Suprapubic skin (tissue), 4 donors: ENCODE results near the gene CAAP1. TPM values are rescaled to one million over a fixed set of nuclear protein-coding genes. Genes with fewer than 3 reads are reported as not detected.

Experiments
- DNase-seq, 2 donors: peaks; one replicate each; pipeline ENCODE4 v3.0.0-alpha.2; 2019; ENCODE audit warnings: low spot score in 2 of 2
- H3K27ac ChIP-seq: fragments of 200-600 bp; sonication (generic); one replicate; pipeline ENCODE4 v1.5.1; 2019
- H3K27me3 ChIP-seq: fragments of 200-600 bp; sonication (generic); one replicate; pipeline ENCODE4 v1.5.1; 2019
- H3K36me3 ChIP-seq: fragments of 200-600 bp; sonication (generic); one replicate; pipeline ENCODE4 v1.5.1; 2019
- H3K4me1 ChIP-seq: fragments of 200-600 bp; sonication (generic); one replicate; pipeline ENCODE4 v1.5.1; 2019
- H3K4me3 ChIP-seq: fragments of 200-600 bp; sonication (generic); one replicate; pipeline ENCODE4 v1.5.1; 2019; ENCODE audit warnings: mild to moderate bottlenecking
- H3K9me3 ChIP-seq: fragments of 200-600 bp; sonication (generic); one replicate; pipeline ENCODE4 v1.5.1; 2019
- EP300 ChIP-seq: sonication (generic); formaldehyde crosslinking; IDR thresholded peaks from one replicate; pipeline ENCODE4 v1.6.1; 2017; ENCODE audit warnings: antibody characterized with exemption
- POLR2A ChIP-seq, 2 donors: fragments of 450-650 bp; IDR thresholded peaks; one replicate each; pipeline ENCODE4 v1.6.1; 2017; ENCODE audit warnings: antibody characterized with exemption in 2 of 2, mild to moderate bottlenecking in 2 of 2, moderate library complexity in 2 of 2
- POLR2AphosphoS5 ChIP-seq, 3 donors: sonication (generic); formaldehyde crosslinking; IDR thresholded peaks; one replicate each; pipeline ENCODE4 v1.6.1; 2017; ENCODE audit warnings: antibody characterized with exemption in 3 of 3
- WGBS: methylation state at CpG from one replicate; pipeline ENCODE4 v1.1.5; 2018; 5-methylcytosine and 5-hydroxymethylcytosine counted together
- total RNA-seq, 4 donors: library from RNA; depleted of rRNA; stranded (reverse); fragments of >200 nt; gene quantifications; one replicate each; pipeline ENCODE4 v1.1.0, GENCODE V29; 2016
- TF ChIP-seq, protein P1 (sequence below), 2 donors: fragments of 200-600 bp in 1 of 2; fragments of 450-650 bp in 1 of 2; sonication (generic) in 1 of 2; IDR thresholded peaks; one replicate each; pipeline ENCODE4 v1.5.1; 2016 to 2019; ENCODE audit warnings: antibody characterized with exemption in 2 of 2, mild to moderate bottlenecking in 1 of 2, moderate library complexity in 1 of 2

CAAP1 gene
- total RNA-seq, 4 donors from 2014 or later, result 17.8 to 22.2 (median 20.9) TPM

DNA sequence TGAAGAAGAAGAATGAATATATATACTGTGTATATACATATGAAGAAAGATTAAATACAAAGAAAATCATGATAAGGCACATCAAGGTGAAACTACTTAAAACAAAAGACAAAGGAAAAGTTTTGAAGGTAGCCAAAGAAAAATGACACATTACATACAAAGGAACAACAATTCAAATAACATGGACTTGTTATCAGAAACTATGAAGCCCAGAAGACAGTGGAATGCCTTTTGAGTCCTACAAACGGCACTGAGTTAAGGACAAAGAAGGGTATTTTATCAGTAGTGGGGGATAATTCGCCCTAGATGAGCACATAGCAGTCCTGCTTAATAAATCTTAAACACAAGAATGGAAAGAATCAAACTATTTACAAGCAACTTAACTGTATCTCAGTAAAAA, 77.8 kb downstream of the CAAP1 start:
- no peaks in the 10 kb centered on the region for H3K4me1 ChIP-seq
- TF ChIP-seq POLR2AphosphoS5 (IDR thresholded peaks at IDR 0.05), result no peak
- TF ChIP-seq, protein P1, sequence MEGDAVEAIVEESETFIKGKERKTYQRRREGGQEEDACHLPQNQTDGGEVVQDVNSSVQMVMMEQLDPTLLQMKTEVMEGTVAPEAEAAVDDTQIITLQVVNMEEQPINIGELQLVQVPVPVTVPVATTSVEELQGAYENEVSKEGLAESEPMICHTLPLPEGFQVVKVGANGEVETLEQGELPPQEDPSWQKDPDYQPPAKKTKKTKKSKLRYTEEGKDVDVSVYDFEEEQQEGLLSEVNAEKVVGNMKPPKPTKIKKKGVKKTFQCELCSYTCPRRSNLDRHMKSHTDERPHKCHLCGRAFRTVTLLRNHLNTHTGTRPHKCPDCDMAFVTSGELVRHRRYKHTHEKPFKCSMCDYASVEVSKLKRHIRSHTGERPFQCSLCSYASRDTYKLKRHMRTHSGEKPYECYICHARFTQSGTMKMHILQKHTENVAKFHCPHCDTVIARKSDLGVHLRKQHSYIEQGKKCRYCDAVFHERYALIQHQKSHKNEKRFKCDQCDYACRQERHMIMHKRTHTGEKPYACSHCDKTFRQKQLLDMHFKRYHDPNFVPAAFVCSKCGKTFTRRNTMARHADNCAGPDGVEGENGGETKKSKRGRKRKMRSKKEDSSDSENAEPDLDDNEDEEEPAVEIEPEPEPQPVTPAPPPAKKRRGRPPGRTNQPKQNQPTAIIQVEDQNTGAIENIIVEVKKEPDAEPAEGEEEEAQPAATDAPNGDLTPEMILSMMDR (IDR thresholded peaks at IDR 0.05), result no peak
- TF ChIP-seq POLR2A (IDR thresholded peaks at IDR 0.05), result no peak
- no peak for TF ChIP-seq EP300
- no peak overlapping the region for H3K27ac ChIP-seq
- H3K4me3 ChIP-seq, result no peak overlapping the region
- H3K27me3 ChIP-seq, result no peaks in the 10 kb centered on the region
- H3K9me3 ChIP-seq, result no peaks in the 10 kb centered on the region
- no peaks in the 10 kb centered on the region for H3K36me3 ChIP-seq
- DNase-seq, result no peak
- 85% methylated on average over 2 of the region's 2 CpGs for WGBS

DNA sequence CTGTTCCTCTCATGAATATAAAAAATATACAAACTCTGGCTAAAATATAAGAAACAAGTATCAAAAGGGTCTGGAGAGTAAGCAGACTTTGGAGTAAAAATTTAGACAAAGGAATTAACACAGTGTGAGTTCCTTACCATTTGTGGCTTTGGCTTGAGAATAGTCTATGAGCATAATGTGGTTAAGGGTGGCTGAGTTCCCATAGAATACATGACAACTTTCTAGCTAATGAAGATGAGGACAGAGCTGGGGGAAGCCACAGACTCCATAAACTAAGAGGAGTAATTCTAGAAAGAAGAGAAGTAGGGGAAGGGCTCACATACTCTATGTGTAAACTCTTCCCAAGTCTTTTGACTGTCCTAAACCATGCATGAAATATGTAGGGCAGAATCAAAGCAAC, 79.4 kb downstream of the CAAP1 start:
- H3K27ac ChIP-seq, result no peak overlapping the region
- H3K4me3 ChIP-seq, result no peak overlapping the region
- DNase-seq, result no peak
- H3K27me3 ChIP-seq, result no peaks in the 10 kb centered on the region
- H3K4me1 ChIP-seq, result no peaks in the 10 kb centered on the region
- H3K36me3 ChIP-seq, result no peaks in the 10 kb centered on the region
- no peaks in the 10 kb centered on the region for H3K9me3 ChIP-seq
- TF ChIP-seq POLR2AphosphoS5 (IDR thresholded peaks at IDR 0.05), result no peak
- TF ChIP-seq, protein P1 (IDR thresholded peaks at IDR 0.05), result no peak
- TF ChIP-seq EP300, result no peak

DNA sequence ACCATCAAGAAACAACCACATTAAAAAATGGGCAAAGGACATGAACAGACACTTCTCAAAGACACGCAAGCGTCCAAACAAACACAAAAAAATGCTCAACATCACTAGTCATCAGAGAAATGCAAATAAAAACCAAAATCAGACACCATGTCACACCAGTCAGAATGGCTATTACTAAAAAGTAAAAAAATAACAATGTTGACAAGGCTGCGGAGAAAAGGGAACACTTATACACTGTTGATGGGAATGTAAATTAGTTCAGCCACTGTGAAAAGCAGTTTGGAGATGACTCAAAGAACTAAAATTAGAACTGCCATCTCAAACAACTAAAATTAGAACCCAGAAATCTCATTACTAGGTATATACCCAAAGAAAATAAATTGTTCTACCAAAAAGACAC, 80.4 kb downstream of the CAAP1 start:
- Histone ChIP-seq H3K4me3 (no peak overlapping the region), H3K27ac (no peak overlapping the region), H3K9me3 (no peaks in the 10 kb centered on the region), H3K4me1 (no peaks in the 10 kb centered on the region), H3K27me3 (no peaks in the 10 kb centered on the region), H3K36me3 (no peaks in the 10 kb centered on the region)
- TF ChIP-seq, protein P1 (IDR thresholded peaks at IDR 0.05), result no peak
- no peak for TF ChIP-seq POLR2A (IDR thresholded peaks at IDR 0.05)
- TF ChIP-seq EP300, result no peak
- no peak for TF ChIP-seq POLR2AphosphoS5 (IDR thresholded peaks at IDR 0.05)
- DNase-seq, result no peak
- WGBS, result 93% methylated on average over 3 of the region's 3 CpGs

DNA sequence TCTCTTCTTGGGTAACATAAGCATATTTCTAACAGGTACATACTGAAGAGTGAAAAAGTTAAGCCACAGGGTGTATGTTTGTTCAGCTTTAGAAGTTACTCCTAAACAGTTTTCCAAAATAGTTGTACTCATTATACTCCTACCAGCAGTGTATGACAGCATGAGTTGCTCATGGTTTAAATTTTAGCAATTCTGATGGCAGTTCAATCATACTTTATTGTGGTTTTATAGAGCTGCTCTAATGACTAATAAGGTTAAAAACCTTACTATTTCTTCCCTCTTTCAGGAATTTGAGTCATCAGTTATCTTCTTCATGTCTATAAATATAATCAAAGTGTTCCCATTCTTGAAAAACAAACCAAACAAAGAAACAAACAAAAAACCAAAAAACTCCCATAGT, 81.5 kb downstream of the CAAP1 start:
- no peak overlapping the region for H3K27ac ChIP-seq
- no peak for TF ChIP-seq POLR2A (IDR thresholded peaks at IDR 0.05)
- TF ChIP-seq EP300, result no peak
- TF ChIP-seq, protein P1 (IDR thresholded peaks at IDR 0.05), result no peak
- no peak for TF ChIP-seq POLR2AphosphoS5 (IDR thresholded peaks at IDR 0.05)
- no peaks in the 10 kb centered on the region for H3K36me3 ChIP-seq
- no peaks in the 10 kb centered on the region for H3K27me3 ChIP-seq
- H3K9me3 ChIP-seq, result no peaks in the 10 kb centered on the region
- H3K4me1 ChIP-seq, result no peaks in the 10 kb centered on the region
- no peak for DNase-seq
- no peak overlapping the region for H3K4me3 ChIP-seq

DNA sequence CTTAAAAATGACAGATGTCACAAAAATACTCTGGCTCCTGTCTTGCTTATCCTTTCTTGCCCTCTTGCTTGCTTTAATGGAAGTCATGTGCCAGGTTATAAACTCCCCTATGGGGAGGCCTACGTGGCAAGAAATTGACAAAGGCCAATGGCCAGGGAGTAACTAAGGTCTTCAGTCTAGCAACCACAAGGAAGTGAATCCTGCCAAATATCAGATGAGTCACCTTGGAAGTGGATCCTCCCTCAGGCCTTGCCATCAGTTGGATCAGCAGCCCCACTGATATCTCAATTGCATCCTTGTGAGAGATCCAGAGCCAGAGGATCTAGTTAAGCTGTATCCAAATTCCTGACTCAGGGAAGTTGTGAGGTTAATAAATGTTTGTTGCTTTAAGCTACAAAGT, 82.8 kb downstream of the CAAP1 start:
- H3K4me3 ChIP-seq, result no peak overlapping the region
- DNase-seq, result no peak
- H3K9me3 ChIP-seq, result no peaks in the 10 kb centered on the region
- H3K27me3 ChIP-seq, result no peaks in the 10 kb centered on the region
- H3K4me1 ChIP-seq, result no peaks in the 10 kb centered on the region
- TF ChIP-seq POLR2AphosphoS5 (IDR thresholded peaks at IDR 0.05), result no peak
- TF ChIP-seq POLR2A (IDR thresholded peaks at IDR 0.05), result no peak
- no peak for TF ChIP-seq EP300
- TF ChIP-seq, protein P1 (IDR thresholded peaks at IDR 0.05), result no peak
- WGBS, result 27% methylated on average over 1 of the region's 1 CpG
- no peaks in the 10 kb centered on the region for H3K36me3 ChIP-seq
- no peak overlapping the region for H3K27ac ChIP-seq
